NCI-H82 treated with DMSO at 0.1 percent for 48 hours (cell line): Measurements from ENCODE around the gene AK3.

Experiments used
- DNase-seq: peaks from one replicate; lab custom pipeline; 2025; ENCODE audit not compliant: unreplicated experiment; lab: John Stamatoyannopoulos, UW

AK3 gene

DNA sequence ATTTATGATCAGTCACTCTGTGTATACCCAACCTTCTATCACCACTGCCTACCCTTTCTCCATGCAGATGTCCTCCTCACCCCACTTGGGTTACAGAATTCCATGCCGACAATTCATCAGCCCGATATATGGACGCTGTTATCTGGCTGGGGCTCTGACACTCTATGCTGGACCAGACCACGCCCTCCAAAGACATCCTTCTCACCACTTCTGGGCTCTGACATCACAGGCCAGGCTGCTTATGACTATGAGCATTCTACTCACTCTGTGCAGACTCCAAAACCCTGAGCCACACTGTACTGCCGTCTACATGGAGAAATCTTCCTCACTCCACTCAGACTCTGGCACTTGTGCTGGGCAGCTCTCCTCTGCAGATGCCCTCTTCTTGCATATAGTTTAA, 7.6 kb upstream of the AK3 start:
- DNase-seq, result no peak

DNA sequence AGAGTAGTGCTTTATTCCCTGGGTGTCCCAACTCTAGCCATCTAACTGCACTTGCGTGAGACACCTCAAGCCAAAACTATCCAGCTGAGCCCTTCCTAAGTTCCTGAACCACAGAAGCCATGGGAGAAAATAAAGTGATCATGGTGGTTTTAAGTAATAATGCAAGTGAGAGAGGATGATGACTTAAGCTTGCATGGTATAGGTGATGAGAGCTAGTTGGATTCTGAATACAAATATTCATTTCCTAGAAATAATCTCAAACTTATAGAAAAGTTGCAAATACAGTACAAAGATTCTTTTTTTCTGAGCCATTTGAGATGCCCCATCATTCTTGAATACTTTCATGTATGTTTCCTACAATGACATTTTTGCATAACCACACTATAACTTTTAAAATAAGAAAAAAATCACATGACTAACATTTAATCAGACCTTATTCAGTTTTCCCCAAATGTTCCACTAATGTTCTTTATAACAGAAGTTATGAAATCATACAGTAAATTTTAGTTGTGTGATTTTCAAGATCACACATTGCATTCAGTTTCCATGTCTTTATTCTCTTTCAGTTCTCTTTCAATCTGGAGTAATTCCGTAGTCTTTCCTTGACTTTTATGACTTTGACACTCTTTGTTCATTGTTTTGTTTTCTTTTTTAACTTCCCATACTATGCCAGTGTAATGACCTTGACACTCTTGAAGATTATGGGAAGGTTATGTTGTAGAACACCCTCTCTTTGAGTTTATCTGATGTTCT, 5.5 kb upstream of the AK3 start:
- no peak for DNase-seq

DNA sequence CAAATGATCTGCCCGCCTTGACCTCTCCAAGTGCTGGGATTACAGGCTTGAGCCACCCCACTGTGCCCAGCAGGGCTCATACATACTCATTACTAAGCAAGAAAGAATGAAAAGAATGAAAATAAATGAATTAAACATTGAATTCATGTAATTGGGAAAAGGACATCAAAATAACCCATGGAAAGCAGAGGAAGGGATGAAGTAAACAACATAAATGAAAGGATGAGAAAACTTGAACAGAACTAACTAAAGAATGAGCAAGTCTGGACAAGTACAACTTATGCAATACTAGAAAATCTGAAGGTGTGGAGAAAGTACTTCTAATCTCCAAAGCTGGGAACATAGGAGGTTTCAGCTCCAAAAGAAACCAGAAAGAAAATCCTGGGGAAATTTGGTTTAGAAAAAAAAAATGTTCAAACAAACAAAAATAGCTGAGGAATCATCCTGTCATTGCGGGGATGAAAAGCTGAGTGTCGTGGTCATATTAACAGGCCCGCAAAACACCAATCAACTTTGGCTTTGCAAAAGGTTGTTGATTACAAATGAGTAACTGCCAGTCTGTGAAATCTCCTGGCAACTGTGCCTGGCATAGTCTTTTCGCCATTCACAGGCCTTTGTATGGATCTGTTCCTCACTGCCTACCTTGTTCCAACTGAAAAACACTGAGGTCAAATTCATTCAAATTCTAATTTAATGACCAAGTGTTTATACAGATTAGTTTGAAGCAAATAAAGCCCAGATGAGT, 2.3 kb upstream of the AK3 start:
- no peak for DNase-seq

DNA sequence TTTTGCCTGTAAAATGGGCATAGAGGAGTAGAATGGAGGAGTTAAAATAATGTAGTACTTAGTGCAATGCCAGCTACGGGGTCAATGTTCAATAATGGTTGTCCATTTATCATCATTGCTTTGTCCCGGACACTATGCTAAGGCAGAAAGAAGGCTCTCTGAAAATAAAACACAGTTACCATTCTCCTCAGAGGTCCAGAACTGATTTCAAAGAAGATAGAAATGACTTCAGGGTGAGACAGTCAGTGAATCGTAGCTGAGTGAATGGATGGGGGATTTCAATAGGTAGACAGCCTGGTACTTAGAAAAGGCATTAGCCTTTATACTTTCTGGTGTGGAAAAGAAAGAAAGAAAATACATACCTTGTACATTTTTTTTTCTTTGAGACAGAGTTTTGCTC, 1.2 kb upstream of the AK3 start:
- no peak for DNase-seq

GRCh38 chr9:4741365-4742089, 525 bp upstream of the AK3 start:
- DNase-seq, result no peak

DNA sequence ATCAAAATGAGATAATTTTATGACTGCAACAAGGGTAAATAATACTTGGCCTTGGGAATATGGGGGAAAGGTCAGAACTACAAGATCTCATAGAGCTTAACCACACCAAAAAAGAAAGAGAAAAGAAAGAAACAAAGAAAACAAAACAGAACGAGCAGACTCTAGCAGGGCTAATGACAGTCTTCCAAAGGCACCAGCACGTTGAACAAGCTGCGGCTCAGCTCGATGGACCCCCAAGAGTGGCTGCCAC, 689 bp downstream of the AK3 start:
- DNase-seq, result no peak

- no peak for DNase-seq
These were observed 1.2 kb downstream of the AK3 start for GRCh38 chr9:4739587-4740387.

- no peak for DNase-seq
These were observed 2.0 kb downstream of the AK3 start for GRCh38 chr9:4738866-4739586.

DNA sequence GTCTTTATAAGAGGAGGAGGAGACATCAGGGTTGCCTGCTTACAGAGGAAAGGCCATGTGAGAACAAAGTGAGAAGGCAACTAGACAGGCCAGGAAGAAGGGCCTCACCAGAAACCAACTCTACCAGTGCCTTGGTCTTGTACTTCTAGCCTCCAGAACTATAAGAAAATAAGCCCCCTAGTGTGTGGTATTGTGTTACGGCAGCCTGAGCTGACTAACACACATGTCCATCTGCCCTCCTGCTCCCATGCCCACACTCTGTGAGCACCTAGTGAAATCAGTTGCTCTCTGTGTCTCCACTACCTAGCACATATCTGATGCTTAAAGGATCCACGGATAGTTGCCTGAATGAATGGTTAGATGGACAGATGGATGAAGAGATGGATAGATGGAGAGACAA, 6.9 kb downstream of the AK3 start:
- no peak for DNase-seq

- no peak for DNase-seq
These were observed 8.1 kb downstream of the AK3 start for GRCh38 chr9:4732890-4733289.

DNA sequence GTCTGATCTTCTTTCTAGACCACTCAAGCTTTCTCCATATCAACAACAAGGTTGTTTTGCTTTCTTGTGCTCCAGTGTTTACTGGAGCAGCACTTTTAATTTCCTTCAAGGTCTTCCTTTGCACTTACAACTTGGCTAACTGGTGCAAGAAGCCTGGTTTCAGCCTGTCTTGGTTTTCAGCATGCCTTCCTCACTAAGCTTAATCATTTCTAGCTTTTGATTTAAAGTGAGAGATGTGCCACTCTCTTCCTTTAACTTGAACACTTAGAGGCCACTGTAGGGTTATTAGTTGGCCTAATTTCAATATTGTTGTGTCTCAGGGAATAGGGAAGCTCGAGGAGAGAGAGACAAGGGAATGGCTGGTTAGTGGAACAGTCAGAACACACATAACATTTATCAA, 13.4 kb downstream of the AK3 start:
- no peak for DNase-seq

GRCh38 chr9:4725706-4726442, 15.1 kb downstream of the AK3 start:
- DNase-seq, result no peak

DNA sequence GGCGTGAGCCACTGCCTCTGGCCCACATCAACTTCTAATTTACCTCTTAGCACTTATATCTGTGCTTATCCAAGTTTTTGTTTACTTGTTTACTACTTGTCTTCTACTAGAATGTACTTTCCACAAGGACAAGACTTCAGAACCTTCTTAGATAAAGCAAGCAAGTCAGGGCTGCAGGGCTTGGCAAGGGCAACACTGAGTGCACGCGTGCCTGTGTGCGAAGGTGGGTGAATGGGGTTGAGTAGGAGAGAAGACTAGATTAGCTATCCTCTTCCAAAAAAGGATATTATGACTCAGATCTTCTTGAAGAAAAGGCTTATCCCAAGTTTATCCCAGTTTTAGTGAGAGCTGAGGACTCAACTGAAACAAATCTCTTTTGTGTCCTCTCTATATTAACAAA, 19.3 kb downstream of the AK3 start:
- no peak for DNase-seq

GRCh38 chr9:4718911-4719310, 22.1 kb downstream of the AK3 start:
- DNase-seq, result no peak

GRCh38 chr9:4717815-4718214, 23.2 kb downstream of the AK3 start:
- no peak for DNase-seq

DNA sequence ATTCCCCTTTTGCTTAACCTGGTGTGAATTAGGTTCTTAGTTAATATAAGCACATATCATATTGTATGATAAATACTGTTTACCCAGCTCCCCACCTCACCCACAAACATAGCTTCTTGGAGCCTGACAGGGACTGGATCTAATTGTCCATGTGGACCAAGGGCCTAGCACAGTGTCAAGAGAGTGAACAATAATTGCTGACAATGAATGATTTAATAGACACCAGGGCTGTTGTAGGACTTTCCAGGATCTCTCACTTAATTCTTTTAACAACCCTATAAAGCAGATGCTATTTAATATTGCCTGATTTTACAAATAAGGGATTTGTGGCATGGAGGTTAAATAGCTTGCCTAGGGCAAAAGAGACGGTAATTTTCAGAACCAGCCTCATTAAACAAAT, 24.8 kb downstream of the AK3 start:
- no peak for DNase-seq

DNA sequence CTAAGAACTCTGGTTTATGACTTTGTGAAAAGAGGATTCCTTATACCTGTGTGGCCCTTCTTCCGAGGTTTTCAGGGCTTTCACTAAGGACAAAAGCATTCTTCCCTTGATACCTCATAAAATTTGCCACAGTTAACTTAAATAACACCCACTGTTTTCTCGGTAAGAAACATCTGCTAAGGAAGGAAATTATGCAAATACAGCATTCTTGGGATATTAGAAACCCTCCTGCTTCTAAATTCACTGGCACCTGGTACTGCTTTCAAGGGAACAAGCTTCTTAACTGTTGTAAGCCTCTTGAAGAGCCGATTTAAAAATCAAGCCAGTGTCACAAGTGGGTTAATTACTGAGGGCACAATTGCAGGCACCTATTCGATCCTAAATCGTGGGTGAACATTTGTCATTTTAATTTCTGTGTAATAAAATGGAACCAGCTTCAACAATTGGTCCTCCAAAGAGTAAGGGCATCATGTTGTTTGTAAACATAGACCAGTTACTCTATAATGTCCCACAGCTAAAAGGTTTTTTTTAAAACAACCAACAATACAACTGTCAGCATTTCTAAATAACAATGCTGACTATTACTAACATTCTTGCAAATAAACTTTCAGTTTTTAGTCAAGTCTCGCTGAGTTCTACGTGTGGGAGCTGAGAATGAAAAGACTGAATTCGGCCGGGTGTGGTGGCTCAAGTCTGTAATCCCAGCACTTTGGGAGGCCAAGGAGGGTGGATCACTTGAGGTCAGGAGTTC, 26.6 kb downstream of the AK3 start:
- peak; percentile 28 for DNase-seq

DNA sequence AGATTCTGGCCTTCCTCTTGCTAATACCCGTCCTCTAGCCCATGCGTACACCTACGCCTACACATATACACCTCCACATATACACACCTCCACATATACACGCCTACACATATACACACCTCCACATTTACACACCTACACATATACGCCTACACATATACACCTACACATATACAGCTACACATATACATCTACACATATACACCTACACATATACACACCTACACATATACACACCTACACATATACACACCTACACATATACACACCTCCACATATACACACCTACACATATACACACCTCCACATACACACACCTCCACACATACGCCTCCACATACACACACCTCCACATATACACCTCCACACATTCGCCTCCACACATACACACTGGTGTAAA, 27.2 kb downstream of the AK3 start:
- no peak for DNase-seq

- no peak for DNase-seq
These were observed 31.6 kb downstream of the AK3 start for GRCh38 chr9:4709380-4709779.
